Measurements from ENCODE around the gene MEX3A. TPM values are rescaled to one million over a fixed set of nuclear protein-coding genes. Genes with fewer than 3 reads are reported as not detected.
A peak's percentile ranks its signal among the peaks of the same experiment; 100 is the strongest.

The MEX3A gene
- total RNA-seq, 1 experiment from 2014 or later: 68.0 TPM

GRCh38 chr1:156102633-156103511 is 20.6 kb upstream of the MEX3A start:
- Histone ChIP-seq H2BK20ac (ENCODE audit: low read depth, low read length, poor library complexity, severe bottlenecking) (no peak overlapping the region), H3K56ac (ENCODE audit: insufficient read length, low read depth, low read length) (no peak overlapping the region), H3K27me3 (ENCODE audit: insufficient read depth, low read length) (no peaks in the 10 kb centered on the region), H3K14ac (ENCODE audit: insufficient read depth, low read length) (0 out of 2 replicates have a peak overlapping the region, but pooled peaks have one; percentile 9), H4K20me1 (ENCODE audit: control insufficient read depth, insufficient read depth, insufficient read length) (peaks cover 2% of the 10 kb centered on the region), H3K4me1 (ENCODE audit: insufficient read depth, low read length) (peaks cover 14% of the 10 kb centered on the region; the same call in 1 of the 2 replicates), H3K27ac (ENCODE audit: insufficient read length, low read depth, low read length) (no peak overlapping the region), H3K9ac (ENCODE audit: extremely low read depth, insufficient read length, low read length) (no peak overlapping the region), H3K18ac (ENCODE audit: insufficient read length, low read depth, low read length) (peak overlapping the region; percentile 41), H2BK12ac (ENCODE audit: insufficient read length, low read depth, low read length) (peak overlapping the region; percentile 29), H4K91ac (ENCODE audit: insufficient read length, low read depth, low read length) (peak overlapping the region; percentile 67), H3K4ac (ENCODE audit: low read depth, low read length) (no peak overlapping the region), H4K5ac (ENCODE audit: insufficient read length, low read depth, low read length) (no peak overlapping the region), H2BK15ac (ENCODE audit: low read depth, low read length) (peak overlapping the region; percentile 24; the same call in 1 of the 2 replicates), H2AK5ac (ENCODE audit: insufficient read length, low read length) (no peak overlapping the region), H3K4me2 (ENCODE audit: insufficient read depth, insufficient read length, low read length) (no peak overlapping the region), H2AFZ (ENCODE audit: low read length) (no peak overlapping the region), H3K9me3 (ENCODE audit: control insufficient read depth, low read depth, low read length) (no peaks in the 10 kb centered on the region), H3K79me1 (ENCODE audit: insufficient read depth, low read depth, low read length, poor library complexity, severe bottlenecking) (no peaks in the 10 kb centered on the region), H4K8ac (replicated peaks; ENCODE audit: insufficient read length, low read depth, low read length) (no peak overlapping the region), H3K79me2 (ENCODE audit: insufficient read depth, low read length) (no peaks in the 10 kb centered on the region), H3T11ph (ENCODE audit: low read length) (no peak overlapping the region), H3K23me2 (ENCODE audit: insufficient read length, low read depth, low read length, poor library complexity, severe bottlenecking) (peaks cover 5% of the 10 kb centered on the region), H2BK120ac (ENCODE audit: low read depth, low read length, poor library complexity, severe bottlenecking) (no peak overlapping the region), H3K23ac (ENCODE audit: insufficient read length, low read depth, low read length) (no peak overlapping the region), H2BK5ac (ENCODE audit: insufficient read length, low read length) (no peak overlapping the region)
- no CpG with 5 or more reads among the region's 16 CpGs for WGBS (ENCODE audit: extremely low coverage, insufficient read length, low lambda C conversion rate)
- DNase-seq: no peak
- H3K27me3 Mint-ChIP-seq (ENCODE audit: low read depth): no peaks in the 10 kb centered on the region
- peak overlapping the region; percentile 6 to 94 (median 17); a peak in 6 of 7 replicates for H3K27ac Mint-ChIP-seq
- H3K4me1 Mint-ChIP-seq: peaks cover 54 to 60% of the 10 kb centered on the region in 2 experiments
- TF ChIP-seq CTCF (conservative IDR thresholded peaks at IDR 0.05): no peak
- H3K4me3 Mint-ChIP-seq: peak overlapping the region in 1 of 2 experiments; percentile 15; a peak in 1 of 5 replicates
- no peaks in the 10 kb centered on the region; a peak in 2 of 5 replicates for H3K9me3 Mint-ChIP-seq
- peaks cover 0 to 7% (median 2%) of the 10 kb centered on the region in 3 experiments; a peak in 5 of 7 replicates for H3K36me3 Mint-ChIP-seq (ENCODE audit: insufficient read depth in 1 of 3, low read depth in 3 of 3)

Data from H9 (cell line).